Measurements from ENCODE around the gene HSPE1.

DNA sequence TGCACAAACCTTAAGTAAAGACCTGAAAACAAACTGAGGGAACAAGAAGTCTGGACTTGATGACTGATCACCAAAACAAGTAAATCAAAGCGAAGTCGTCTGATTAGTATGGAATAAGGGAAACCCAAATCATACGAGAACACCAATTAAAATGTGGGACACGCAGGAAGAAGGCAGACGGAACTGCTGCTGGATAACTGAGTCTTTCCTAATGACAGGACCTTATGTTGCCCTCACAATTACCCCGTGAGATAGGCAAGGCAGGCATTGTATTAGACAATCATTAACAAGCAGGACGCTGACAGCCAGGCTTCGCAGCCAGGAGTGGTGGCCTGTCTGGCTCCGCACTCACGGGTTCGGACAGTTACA lies 47.4 kb upstream of the HSPE1 start:
- TF ChIP-seq, protein P1, sequence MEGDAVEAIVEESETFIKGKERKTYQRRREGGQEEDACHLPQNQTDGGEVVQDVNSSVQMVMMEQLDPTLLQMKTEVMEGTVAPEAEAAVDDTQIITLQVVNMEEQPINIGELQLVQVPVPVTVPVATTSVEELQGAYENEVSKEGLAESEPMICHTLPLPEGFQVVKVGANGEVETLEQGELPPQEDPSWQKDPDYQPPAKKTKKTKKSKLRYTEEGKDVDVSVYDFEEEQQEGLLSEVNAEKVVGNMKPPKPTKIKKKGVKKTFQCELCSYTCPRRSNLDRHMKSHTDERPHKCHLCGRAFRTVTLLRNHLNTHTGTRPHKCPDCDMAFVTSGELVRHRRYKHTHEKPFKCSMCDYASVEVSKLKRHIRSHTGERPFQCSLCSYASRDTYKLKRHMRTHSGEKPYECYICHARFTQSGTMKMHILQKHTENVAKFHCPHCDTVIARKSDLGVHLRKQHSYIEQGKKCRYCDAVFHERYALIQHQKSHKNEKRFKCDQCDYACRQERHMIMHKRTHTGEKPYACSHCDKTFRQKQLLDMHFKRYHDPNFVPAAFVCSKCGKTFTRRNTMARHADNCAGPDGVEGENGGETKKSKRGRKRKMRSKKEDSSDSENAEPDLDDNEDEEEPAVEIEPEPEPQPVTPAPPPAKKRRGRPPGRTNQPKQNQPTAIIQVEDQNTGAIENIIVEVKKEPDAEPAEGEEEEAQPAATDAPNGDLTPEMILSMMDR (IDR thresholded peaks at IDR 0.05) = no peak
- TF ChIP-seq POLR2AphosphoS5 (IDR thresholded peaks at IDR 0.05) = no peak
